Cardiac fibroblast (primary cell): ENCODE results near the gene ANXA2.
A peak's percentile ranks its signal among the peaks of the same experiment; 100 is the strongest.

Experiments used
- DNase-seq, 2 donors: peaks; one replicate each; pipeline versions ENCODE4 v3.0.0 to v3.0.0-alpha.2; 2010; ENCODE audit warnings: low read depth in 2 of 2
- H3K4me3 ChIP-seq, 2 donors: replicated peaks in 1 of 2; 1 replicate in 1 of 2; 2 replicates in 1 of 2; pipeline ENCODE4 v1.5.1; 2011; ENCODE audit warnings: low read depth in 2 of 2, low read length in 2 of 2, mild to moderate bottlenecking in 2 of 2, moderate library complexity in 1 of 2
- TF ChIP-seq, protein P1 (sequence below): IDR thresholded peaks from one replicate; pipeline ENCODE4 v1.5.1; 2011; ENCODE audit warnings: low read depth, mild to moderate bottlenecking, low read length, inconsistent platforms

The ANXA2 gene

DNA sequence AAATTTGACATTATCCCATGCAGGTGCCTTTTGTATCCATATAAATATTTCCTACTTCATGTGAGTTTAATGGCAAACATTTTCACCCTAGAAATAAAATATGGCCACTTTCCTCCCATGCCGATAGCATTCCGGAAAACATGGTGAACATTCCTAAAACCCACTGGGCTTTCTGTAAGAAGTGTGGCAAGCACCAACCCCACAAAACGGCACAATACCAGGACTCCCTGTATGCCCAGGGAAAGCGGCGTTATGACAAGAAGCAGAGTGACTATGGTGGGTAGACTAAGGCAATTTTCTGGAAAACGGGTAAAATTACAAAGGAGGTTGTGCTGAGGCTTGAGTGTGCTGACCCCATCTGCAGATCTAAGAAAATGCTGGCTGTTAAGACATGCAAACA, 7.6 kb downstream of the ANXA2 start:
- TF ChIP-seq, protein P1, sequence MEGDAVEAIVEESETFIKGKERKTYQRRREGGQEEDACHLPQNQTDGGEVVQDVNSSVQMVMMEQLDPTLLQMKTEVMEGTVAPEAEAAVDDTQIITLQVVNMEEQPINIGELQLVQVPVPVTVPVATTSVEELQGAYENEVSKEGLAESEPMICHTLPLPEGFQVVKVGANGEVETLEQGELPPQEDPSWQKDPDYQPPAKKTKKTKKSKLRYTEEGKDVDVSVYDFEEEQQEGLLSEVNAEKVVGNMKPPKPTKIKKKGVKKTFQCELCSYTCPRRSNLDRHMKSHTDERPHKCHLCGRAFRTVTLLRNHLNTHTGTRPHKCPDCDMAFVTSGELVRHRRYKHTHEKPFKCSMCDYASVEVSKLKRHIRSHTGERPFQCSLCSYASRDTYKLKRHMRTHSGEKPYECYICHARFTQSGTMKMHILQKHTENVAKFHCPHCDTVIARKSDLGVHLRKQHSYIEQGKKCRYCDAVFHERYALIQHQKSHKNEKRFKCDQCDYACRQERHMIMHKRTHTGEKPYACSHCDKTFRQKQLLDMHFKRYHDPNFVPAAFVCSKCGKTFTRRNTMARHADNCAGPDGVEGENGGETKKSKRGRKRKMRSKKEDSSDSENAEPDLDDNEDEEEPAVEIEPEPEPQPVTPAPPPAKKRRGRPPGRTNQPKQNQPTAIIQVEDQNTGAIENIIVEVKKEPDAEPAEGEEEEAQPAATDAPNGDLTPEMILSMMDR = no peak
- H3K4me3 ChIP-seq = peak overlapping the region in 1 of 2 donors; percentile 44
- DNase-seq = peak in 1 of 2 donors; percentile 22

GRCh38 chr15:60389261-60390077, 8.3 kb downstream of the ANXA2 start:
- TF ChIP-seq, protein P1 = no peak
- H3K4me3 ChIP-seq = peak overlapping the region in 1 of 2 donors; percentile 44

DNA sequence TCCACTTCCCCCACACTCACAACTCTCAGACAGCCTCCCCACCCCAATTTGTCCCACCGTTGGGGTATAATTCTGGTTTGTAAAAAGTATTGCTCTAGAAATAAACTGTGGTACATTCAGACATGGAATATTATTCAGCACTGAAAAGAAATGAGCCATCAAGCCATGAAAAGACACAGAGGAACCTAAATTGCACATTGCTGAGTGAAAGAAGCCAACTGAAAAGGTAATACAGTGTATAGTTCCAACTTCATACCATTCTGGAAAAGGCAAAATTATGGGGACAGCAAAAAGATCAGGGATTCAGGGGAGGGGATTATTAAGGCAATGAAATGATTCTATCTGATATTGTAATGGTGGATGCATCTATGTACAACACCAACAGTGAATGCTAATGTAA, 10.5 kb downstream of the ANXA2 start:
- no peak overlapping the region for H3K4me3 ChIP-seq
- TF ChIP-seq, protein P1 = no peak
- no peak for DNase-seq

More at GRCh38 chr15:60389261-60390077, 8.3 kb downstream of the ANXA2 start:
- DNase-seq = peak in 1 of 2 donors; percentile 23

- TF ChIP-seq, protein P1 = no peak
- DNase-seq = peak in 1 of 2 donors; percentile 19
- H3K4me3 ChIP-seq = no peak overlapping the region
Observed at GRCh38 chr15:60386615-60387014, 11.2 kb downstream of the ANXA2 start.

DNA sequence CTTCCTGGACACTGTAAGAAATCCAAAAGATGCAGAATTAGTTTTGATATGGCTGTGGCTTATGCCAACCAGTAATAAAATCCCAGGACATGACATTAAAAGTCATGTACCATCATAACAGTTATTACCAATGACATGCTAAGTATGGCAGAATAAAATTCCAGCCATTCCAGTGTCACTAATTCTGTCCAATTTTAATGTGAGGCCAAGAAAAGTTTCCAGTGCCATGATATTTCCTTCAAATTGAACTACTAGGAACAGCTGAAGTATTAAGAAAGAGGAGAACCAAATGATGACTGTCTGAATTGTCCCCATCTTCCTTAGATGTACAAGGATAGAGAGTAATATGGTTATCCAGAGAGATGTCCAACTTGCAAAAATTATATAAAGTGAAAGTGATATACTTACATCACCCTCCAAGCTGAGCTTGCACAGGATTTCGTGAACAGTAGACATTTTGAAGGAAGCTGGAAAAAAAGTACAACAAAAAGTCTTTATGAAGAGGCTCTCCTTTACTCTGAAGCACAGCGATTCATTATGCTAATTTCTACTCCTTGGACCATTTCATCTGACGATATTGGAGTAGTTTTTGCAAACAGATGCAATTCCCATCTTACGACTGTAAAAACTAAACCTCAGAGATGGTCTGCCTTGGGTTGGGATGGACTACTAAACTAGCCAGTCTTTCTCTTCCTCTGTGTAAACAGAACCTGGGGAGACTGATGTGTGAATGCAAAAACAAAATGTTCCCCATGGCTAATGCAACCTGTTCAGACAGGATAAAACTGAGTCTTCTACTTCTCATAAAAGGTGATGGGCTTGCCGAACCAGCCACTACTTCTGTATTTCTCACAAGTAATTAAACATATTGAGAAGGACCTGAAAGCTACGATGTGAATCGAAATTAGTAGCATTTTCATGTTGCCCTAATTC, 11.9 kb downstream of the ANXA2 start:
- H3K4me3 ChIP-seq = no peak overlapping the region
- TF ChIP-seq, protein P1 = no peak
- peak; percentile 1 to 33 for DNase-seq

GRCh38 chr15:60384526-60385126, 13.2 kb downstream of the ANXA2 start:
- no peak for DNase-seq
- TF ChIP-seq, protein P1 = no peak
- H3K4me3 ChIP-seq = no peak overlapping the region
